Right atrium auricular region (tissue), 2 donors: ENCODE results near the gene ITGA7. TPM values are rescaled to one million over a fixed set of nuclear protein-coding genes. Genes with fewer than 3 reads are reported as not detected.

Experiments
- DNase-seq: peaks from one replicate; pipeline ENCODE4 v3.0.0-alpha.2; 2019; ENCODE audit warnings: low spot score
- H3K27ac ChIP-seq, 2 donors: fragments of 200-600 bp; sonication (generic); 1 replicate in 1 of 2; 2 replicates in 1 of 2; pipeline ENCODE4 v1.5.1; 2016 to 2019
- H3K27me3 ChIP-seq, 2 donors: fragments of 200-600 bp; sonication (generic); one replicate each; pipeline versions ENCODE4 v1.5.1 to v1.6.0; 2017 to 2019
- H3K36me3 ChIP-seq: fragments of 200-600 bp; sonication (generic); one replicate; pipeline ENCODE4 v1.5.1; 2016
- H3K4me1 ChIP-seq, 2 donors: fragments of 200-600 bp; sonication (generic); one replicate each; pipeline versions ENCODE4 v1.5.1 to v1.6.0; 2017 to 2019
- H3K4me3 ChIP-seq, 2 donors: fragments of 200-600 bp; sonication (generic); 1 replicate in 1 of 2; 2 replicates in 1 of 2; pipeline ENCODE4 v1.5.1; 2017 to 2019; ENCODE audit warnings: mild to moderate bottlenecking in 1 of 2, moderate library complexity in 1 of 2
- H3K9me3 ChIP-seq, 2 donors: fragments of 200-600 bp; sonication (generic); one replicate each; pipeline ENCODE4 v1.5.1; 2019
- CTCF ChIP-seq, 2 donors: fragments of 200-600 bp; sonication (generic); IDR thresholded peaks; one replicate each; pipeline ENCODE4 v1.5.1; 2019; ENCODE audit warnings: antibody characterized with exemption in 2 of 2
- total RNA-seq, 2 donors: library from RNA; depleted of rRNA; stranded (reverse); fragments of >200 nt; gene quantifications; one replicate each; pipeline ENCODE4 v1.1.0, GENCODE V29; 2016

Gene ITGA7
- total RNA-seq, 2 donors from 2014 or later = 291 to 309 TPM

DNA sequence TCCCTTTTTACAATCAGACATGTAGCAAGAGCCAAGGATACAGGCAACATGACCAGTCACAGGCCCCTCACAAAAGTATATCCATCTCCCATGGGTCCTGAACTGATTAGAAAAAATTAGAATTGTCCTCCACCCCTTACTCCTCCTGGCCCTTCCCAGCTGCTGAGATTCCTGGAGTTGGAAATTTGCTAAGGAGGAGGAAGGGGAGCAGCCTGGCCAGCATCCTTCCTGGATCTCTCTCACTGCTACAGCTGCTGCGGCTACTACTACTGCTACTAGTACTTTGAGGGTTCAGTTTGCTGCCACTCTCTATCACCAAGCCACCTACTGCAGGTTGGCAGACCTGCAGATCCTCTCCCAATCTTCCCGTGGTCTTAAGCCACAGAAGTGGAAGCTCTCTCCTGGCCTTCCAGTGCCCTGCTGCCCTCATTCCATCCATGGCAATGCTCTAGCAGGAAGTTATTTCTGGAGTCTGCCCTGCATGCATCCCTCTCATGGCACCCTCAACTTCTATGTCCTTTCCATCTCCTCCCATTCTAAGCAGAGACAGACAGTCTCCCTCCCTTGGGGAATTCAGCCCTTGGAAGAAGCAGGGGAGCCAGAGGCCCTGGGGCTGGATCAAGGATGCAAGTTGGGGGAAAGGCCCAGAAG is 1.0 kb downstream of the ITGA7 start:
- H3K4me1 ChIP-seq = peaks cover 0 to 60% of the 10 kb centered on the region in 2 donors

DNA sequence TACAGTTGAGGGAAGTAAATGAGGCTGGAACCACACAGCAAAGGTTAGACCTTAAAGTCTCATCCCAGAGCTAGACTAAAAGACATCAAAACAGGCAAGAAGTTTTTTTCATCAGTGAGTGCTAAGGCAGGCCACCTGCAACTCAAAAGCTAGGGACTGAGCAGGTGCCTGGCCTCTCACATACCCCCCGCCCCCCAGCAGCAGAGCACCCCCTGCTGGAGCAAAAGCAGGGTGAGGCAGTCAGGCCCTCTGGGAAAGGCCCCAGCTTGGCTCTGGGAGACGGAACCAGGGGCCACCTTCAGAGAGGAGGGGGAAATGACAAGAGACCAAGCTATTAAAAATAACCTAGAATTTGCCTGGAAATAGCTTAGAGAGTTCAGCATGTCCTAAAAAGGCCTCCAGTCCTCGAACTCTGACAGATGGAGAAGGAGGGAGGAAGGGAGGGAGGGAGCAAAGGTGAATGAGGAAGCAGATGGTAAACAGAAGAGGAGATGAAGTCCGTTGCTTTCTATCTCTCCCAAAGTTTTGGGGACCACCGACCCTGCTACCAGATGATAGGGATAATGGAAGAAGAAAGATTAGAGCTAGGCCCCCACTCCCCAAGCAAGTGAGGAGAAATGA is 1.8 kb downstream of the ITGA7 start:
- no peak for DNase-seq
- H3K27me3 ChIP-seq = no peaks in the 10 kb centered on the region
- peak overlapping the region; percentile 75 to 81 for H3K4me3 ChIP-seq
- H3K9me3 ChIP-seq = no peaks in the 10 kb centered on the region
- peaks cover 0 to 68% of the 10 kb centered on the region in 2 donors for H3K4me1 ChIP-seq
- H3K36me3 ChIP-seq = peaks cover 12% of the 10 kb centered on the region
- H3K27ac ChIP-seq = peak overlapping the region; percentile 86 to 91
- TF ChIP-seq CTCF (IDR thresholded peaks at IDR 0.05) = peak; percentile 50 to 67

More for the DNA sequence above, 1.0 kb downstream of the ITGA7 start:
- no peak for TF ChIP-seq CTCF (IDR thresholded peaks at IDR 0.05)
- DNase-seq = no peak
- Histone ChIP-seq H3K4me3 (peak overlapping the region; percentile 75 to 81), H3K36me3 (peaks cover 7% of the 10 kb centered on the region), H3K27ac (peak overlapping the region; percentile 86 to 91), H3K27me3 (no peaks in the 10 kb centered on the region), H3K9me3 (no peaks in the 10 kb centered on the region)

DNA sequence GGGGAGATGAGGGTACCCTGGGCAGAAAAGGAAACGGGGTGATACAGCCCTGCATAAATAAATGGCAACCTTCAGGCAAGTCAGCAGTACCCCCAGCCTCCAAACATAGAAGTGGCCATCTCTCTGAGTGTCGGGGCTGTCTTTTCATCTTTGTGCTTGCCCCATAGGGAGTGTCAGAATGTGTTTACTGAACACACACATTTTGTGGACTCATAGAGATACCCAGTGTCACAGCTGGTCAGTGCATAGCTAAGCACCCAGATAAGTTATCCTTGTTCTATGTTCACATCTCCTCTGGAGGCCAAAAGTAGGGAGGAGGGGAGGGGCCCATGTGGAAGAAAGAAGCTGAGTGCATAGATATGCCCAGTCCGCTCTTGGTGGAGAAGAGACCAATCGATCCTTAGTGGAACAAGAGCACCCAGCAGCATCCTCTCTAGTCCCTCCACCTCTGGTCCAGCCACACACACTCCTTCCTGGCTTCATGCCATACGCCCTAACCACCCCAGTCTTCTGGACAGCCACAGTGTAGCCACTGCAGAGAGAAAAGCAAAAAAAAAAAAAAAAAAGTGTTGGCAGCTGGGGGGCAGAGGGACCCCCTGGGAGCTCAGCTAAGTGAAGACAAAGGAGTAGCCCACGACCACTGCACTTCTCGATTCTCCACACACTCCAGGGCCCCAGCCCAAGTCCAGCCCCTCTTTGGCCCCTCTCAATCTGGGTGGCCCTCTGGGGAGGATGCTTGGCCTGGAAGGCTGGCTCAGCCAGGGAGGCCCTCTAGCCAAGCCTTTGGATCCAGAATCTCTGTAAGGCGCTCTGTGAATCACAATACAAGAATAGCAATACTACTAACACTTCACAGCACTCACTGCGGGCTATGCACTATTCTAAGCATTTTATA is 2.6 kb downstream of the ITGA7 start:
- H3K36me3 ChIP-seq = peaks cover 17% of the 10 kb centered on the region
- H3K27me3 ChIP-seq = no peaks in the 10 kb centered on the region
- H3K4me1 ChIP-seq = peaks cover 0 to 77% of the 10 kb centered on the region in 2 donors
- no peaks in the 10 kb centered on the region for H3K9me3 ChIP-seq
- TF ChIP-seq CTCF (IDR thresholded peaks at IDR 0.05) = no peak
- H3K27ac ChIP-seq = peak overlapping the region; percentile 86 to 91
- no peak for DNase-seq
- peak overlapping the region; percentile 75 to 81 for H3K4me3 ChIP-seq

- Histone ChIP-seq H3K4me1 (peaks cover 0 to 70% of the 10 kb centered on the region in 2 donors), H3K4me3 (peak overlapping the region; percentile 75 to 81), H3K36me3 (peaks cover 27% of the 10 kb centered on the region), H3K27ac (peak overlapping the region; percentile 86 to 91), H3K9me3 (no peaks in the 10 kb centered on the region), H3K27me3 (no peaks in the 10 kb centered on the region)
- TF ChIP-seq CTCF (IDR thresholded peaks at IDR 0.05) = no peak
- DNase-seq = no peak
These were observed 3.6 kb downstream of the ITGA7 start for GRCh38 chr12:55703901-55704761.

DNA sequence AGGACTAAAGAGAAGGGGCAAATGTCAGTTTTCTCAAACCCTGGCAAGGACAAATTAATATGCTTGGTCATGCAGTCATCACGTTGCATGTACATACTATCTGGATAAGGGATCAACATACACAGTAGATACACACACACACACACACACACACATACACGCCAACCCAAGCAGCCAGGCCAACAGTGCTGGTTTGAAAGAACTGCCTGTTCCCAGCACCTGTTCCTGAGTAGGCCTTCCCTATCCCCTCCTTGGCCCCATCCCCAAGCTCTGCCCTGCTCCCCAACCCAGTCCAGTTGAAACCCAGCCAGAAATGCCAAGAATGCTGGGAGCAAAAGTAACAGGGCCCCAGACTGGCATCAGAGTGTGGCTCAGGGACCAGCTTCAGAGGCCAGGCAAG is 4.4 kb downstream of the ITGA7 start:
- peak overlapping the region; percentile 75 to 81 for H3K4me3 ChIP-seq
- peaks cover 0 to 62% of the 10 kb centered on the region in 2 donors for H3K4me1 ChIP-seq
- no peaks in the 10 kb centered on the region for H3K9me3 ChIP-seq
- peaks cover 35% of the 10 kb centered on the region for H3K36me3 ChIP-seq
- TF ChIP-seq CTCF (IDR thresholded peaks at IDR 0.05) = no peak
- H3K27me3 ChIP-seq = no peaks in the 10 kb centered on the region
- DNase-seq = no peak
- H3K27ac ChIP-seq = peak overlapping the region; percentile 86 to 91
